T-helper 2 cell treated with Interferon-gamma antibody and Interleukin-4, amounts not matched to agents 100 ng/mL and 5 ng/mL, for 36 hours (primary cell): Measurements from ENCODE around the gene CCNB3. TPM values are rescaled to one million over a fixed set of nuclear protein-coding genes. Genes with fewer than 3 reads are reported as not detected.

Experiments
- intact Hi-C: fragments of 100-400 bp; cut with micrococcal nuclease; formaldehyde crosslinking; loops from one replicate; pipeline ENCODE4 v1.15.1; 2023
- total RNA-seq: library from RNA; stranded (reverse); gene quantifications from 2 replicates; pipeline ENCODE4 v1.2.3, GENCODE V29; 2022

The CCNB3 gene
- total RNA-seq, 1 donor from 2014 or later = 1.5 TPM

GRCh38 chrX:50333308-50333707 lies 128.7 kb downstream of the CCNB3 start:
- intact Hi-C loops = no loop called here

- intact Hi-C loops = no loop called here
These were observed 139.4 kb downstream of the CCNB3 start for GRCh38 chrX:50343917-50344316.

GRCh38 chrX:50372966-50373365 lies 168.4 kb downstream of the CCNB3 start:
- intact Hi-C loops = no loop called here

GRCh38 chrX:50375481-50376267 lies 171.1 kb downstream of the CCNB3 start:
- intact Hi-C loops = no loop called here

- intact Hi-C loops = no loop called here
These were observed 177.3 kb downstream of the CCNB3 start for GRCh38 chrX:50381729-50382415.

DNA sequence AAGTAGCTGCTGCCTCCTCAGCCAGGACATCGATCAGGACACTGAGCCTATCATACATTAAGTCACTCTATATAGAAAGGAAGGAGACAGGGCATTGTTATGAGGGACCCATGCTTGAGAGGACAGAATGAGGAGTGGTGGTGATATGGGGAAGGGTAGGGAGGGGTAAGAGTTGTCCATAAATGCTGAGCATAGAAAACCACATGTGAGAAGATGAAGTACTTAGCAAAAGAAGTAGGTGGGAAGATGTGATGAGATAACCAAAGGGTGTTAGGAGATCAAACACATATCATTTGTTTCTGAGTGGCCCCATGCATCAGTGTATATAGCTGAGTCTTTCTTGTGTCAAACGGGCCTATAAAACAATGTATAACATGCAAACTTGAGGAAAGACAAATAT lies 182.0 kb downstream of the CCNB3 start:
- intact Hi-C loops = no loop called here

GRCh38 chrX:50393902-50394301 lies 189.3 kb downstream of the CCNB3 start:
- intact Hi-C loops = no loop called here

Other genes with a start within 250 kb of the CCNB3 start
- not detected in 2 replicates for gene AKAP4, start 3.8 kb upstream of the CCNB3 start, total RNA-seq